GM23338 (cell line): ENCODE data around the gene CWC22. TPM values are rescaled to one million over a fixed set of nuclear protein-coding genes. Genes with fewer than 3 reads are reported as not detected.

ENCODE experiments used
- ATAC-seq: fragments of 200-7000 bp; cut with Tn5 transposase; 3 replicates; pipeline ENCODE4 v1.9.1; 2020
- DNase-seq: peaks from one replicate; pipeline ENCODE4 v3.0.0-alpha.2; 2015; ENCODE audit warnings: low spot score
- H2AFZ ChIP-seq: fragments of 200-600 bp; sonication (generic); 2 replicates; pipeline ENCODE4 v1.8.0; 2016; ENCODE audit warnings: antibody characterized with exemption, mild to moderate bottlenecking, moderate library complexity
- H3F3A ChIP-seq: fragments of 200-600 bp; sonication (generic); replicated peaks from 2 replicates; pipeline ENCODE4 v1.8.0; 2017; ENCODE audit warnings: antibody characterized with exemption, mixed run types, low read depth
- H3K27ac ChIP-seq: fragments of 200-600 bp; sonication (generic); 2 replicates; pipeline ENCODE4 v1.6.1; 2016; ENCODE audit warnings: low read depth
- H3K27me3 ChIP-seq: fragments of 200-600 bp; sonication (generic); 2 replicates; pipeline ENCODE4 v1.8.0; 2016; ENCODE audit warnings: mild to moderate bottlenecking, mixed run types, moderate library complexity; ENCODE audit not compliant: insufficient read depth
- H3K36me3 ChIP-seq: fragments of 200-600 bp; sonication (generic); 2 replicates; pipeline ENCODE4 v1.8.0; 2016; ENCODE audit warnings: mild to moderate bottlenecking; ENCODE audit not compliant: insufficient read depth
- H3K4me1 ChIP-seq: fragments of 200-600 bp; sonication (generic); 2 replicates; pipeline ENCODE4 v1.8.0; 2016; ENCODE audit warnings: mild to moderate bottlenecking, moderate library complexity; ENCODE audit not compliant: insufficient read depth
- H3K4me2 ChIP-seq: fragments of 200-600 bp; sonication (generic); 2 replicates; pipeline ENCODE4 v1.7.1; 2017; ENCODE audit warnings: mixed run types
- H3K4me3 ChIP-seq: fragments of 200-600 bp; sonication (generic); 2 replicates; pipeline ENCODE4 v1.6.1; 2016; ENCODE audit warnings: mixed run types
- H3K79me2 ChIP-seq: fragments of 200-600 bp; sonication (generic); replicated peaks from 2 replicates; pipeline ENCODE4 v1.8.0; 2017; ENCODE audit warnings: mild to moderate bottlenecking; ENCODE audit not compliant: insufficient read depth
- H3K9me2 ChIP-seq: fragments of 200-600 bp; sonication (generic); 2 replicates; pipeline ENCODE4 v1.8.0; 2017; ENCODE audit not compliant: insufficient read depth
- H4K20me1 ChIP-seq: fragments of 200-600 bp; sonication (generic); replicated peaks from 2 replicates; pipeline ENCODE4 v1.8.0; 2017; ENCODE audit warnings: mild to moderate bottlenecking; ENCODE audit not compliant: insufficient read depth
- H3K27ac Mint-ChIP-seq: 2 replicates; pipeline ENCODE4 v1.8.0; 2020; ENCODE audit warnings: inconsistent platforms, mild to moderate bottlenecking, moderate library complexity, mixed read lengths
- H3K27me3 Mint-ChIP-seq: 3 replicates; pipeline ENCODE4 v1.8.0; 2022; ENCODE audit warnings: low read depth, mild to moderate bottlenecking, moderate library complexity, mixed read lengths, inconsistent platforms; ENCODE audit not compliant: insufficient read depth, poor library complexity
- H3K36me3 Mint-ChIP-seq: 3 replicates; pipeline ENCODE4 v1.8.0; 2021; ENCODE audit warnings: low read depth, mild to moderate bottlenecking, inconsistent platforms, moderate library complexity, mixed read lengths
- H3K4me1 Mint-ChIP-seq: 3 replicates; pipeline ENCODE4 v1.8.0; 2020; ENCODE audit warnings: mild to moderate bottlenecking, inconsistent platforms, mixed read lengths
- H3K4me3 Mint-ChIP-seq: 3 replicates; pipeline ENCODE4 v1.8.0; 2021; ENCODE audit warnings: moderate library complexity, mild to moderate bottlenecking, inconsistent platforms, mixed read lengths
- H3K9me3 Mint-ChIP-seq: 3 replicates; pipeline ENCODE4 v1.8.0; 2020; ENCODE audit warnings: moderate library complexity, mild to moderate bottlenecking, inconsistent platforms, mixed read lengths
- CREB1 ChIP-seq: fragments of 250-450 bp; sonication (Bioruptor Pico); IDR thresholded peaks from 2 replicates; pipeline ENCODE4 v1.5.0; 2020; ENCODE audit warnings: low read depth, mild to moderate bottlenecking, moderate library complexity
- ETS1 ChIP-seq: IDR thresholded peaks from 2 replicates; pipeline ENCODE4 v1.6.1; 2016; ENCODE audit warnings: antibody characterized with exemption
- EZH2phosphoT487 ChIP-seq: fragments of 200-600 bp; sonication (generic); IDR thresholded peaks from one replicate; pipeline ENCODE4 v1.8.1; 2018; ENCODE audit warnings: antibody characterized with exemption; ENCODE audit not compliant: unreplicated experiment
- JUNB ChIP-seq: IDR thresholded peaks from one replicate; pipeline ENCODE4 v1.6.1; 2016; ENCODE audit warnings: antibody characterized with exemption; ENCODE audit not compliant: unreplicated experiment
- ZNF114 ChIP-seq: fragments of 250-450 bp; sonication (Bioruptor Pico); IDR thresholded peaks from 2 replicates; pipeline ENCODE4 v1.5.0; 2020; ENCODE audit warnings: mild to moderate bottlenecking, moderate library complexity
- ZNF331 ChIP-seq: fragments of 250-450 bp; sonication (Bioruptor Pico); IDR thresholded peaks from 2 replicates; pipeline ENCODE4 v1.5.0; 2020; ENCODE audit warnings: low read depth, mild to moderate bottlenecking, moderate library complexity
- ZNF462 ChIP-seq: fragments of 250-450 bp; sonication (Bioruptor Pico); IDR thresholded peaks from 2 replicates; pipeline ENCODE4 v1.5.0; 2020; ENCODE audit warnings: mild to moderate bottlenecking, moderate library complexity
- polyA plus RNA-seq: library from polyadenylated mRNA; unstranded; fragments of >200 nt; fragmentation: Nextera tagmentation; extraction: Ambion mirVana; gene quantifications from 2 replicates; pipeline ENCODE4 v1.2.1, GENCODE V29; 2016
- total RNA-seq: library from RNA; depleted of rRNA; stranded (reverse); fragments of >200 nt; shearing (Covaris generic); gene quantifications from 2 replicates; pipeline ENCODE4 v1.2.3, GENCODE V29; 2014
- TF ChIP-seq, protein P1 (sequence below): IDR thresholded peaks from one replicate; pipeline ENCODE4 v1.6.1; 2018; ENCODE audit warnings: antibody characterized with exemption; ENCODE audit not compliant: unreplicated experiment
- TF ChIP-seq, protein P2 (sequence below), 2 experiments: fragments of 200-600 bp in 1 of 2; sonication (generic) in 1 of 2; conservative IDR thresholded peaks; 2 replicates each; pipeline versions ENCODE4 v1.5.1 to v1.6.1; 2016 to 2017; ENCODE audit warnings: antibody characterized with exemption in 2 of 2, low read depth in 2 of 2, mild to moderate bottlenecking in 2 of 2, moderate library complexity in 1 of 2

The CWC22 gene
- total and polyA plus RNA-seq, 2 experiments from 2014 or later: 36.0 to 38.3 TPM

DNA sequence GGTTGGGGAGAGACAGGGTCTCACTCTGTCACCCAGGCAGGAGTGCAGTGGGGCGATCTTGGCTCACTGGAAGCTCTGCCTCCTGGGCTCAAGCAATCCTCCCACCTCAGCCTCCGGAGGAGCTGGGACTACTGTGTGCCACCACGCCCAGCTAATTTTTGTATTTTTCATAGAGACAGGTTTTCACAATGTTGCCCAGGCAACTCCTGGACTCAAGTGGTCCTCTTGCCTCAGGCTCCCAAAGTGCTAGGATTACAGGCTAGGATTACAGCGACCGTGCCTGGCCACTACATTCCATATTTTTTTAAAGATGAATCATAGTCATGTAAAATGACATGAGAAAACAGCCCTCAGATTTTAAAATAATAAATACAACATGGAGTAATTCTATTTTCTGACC, 32.3 kb downstream of the CWC22 start (continued):
- no peak for TF ChIP-seq ZNF462 (CRISPR knock-in tag)
- TF ChIP-seq ZNF114 (CRISPR knock-in tag): no peak
- no peak for TF ChIP-seq EZH2phosphoT487

GRCh38 chr2:179966778-179967394, 40.2 kb downstream of the CWC22 start:
- Mint-ChIP-seq H3K4me1 (peaks cover 17% of the 10 kb centered on the region; the same call in 2 of the 3 replicates), H3K27me3 (no peaks in the 10 kb centered on the region), H3K36me3 (peaks cover 41% of the 10 kb centered on the region), H3K4me3 (no peak overlapping the region), H3K9me3 (no peaks in the 10 kb centered on the region), H3K27ac (peak overlapping the region; percentile 60)
- H3K36me3 ChIP-seq: peaks cover 31% of the 10 kb centered on the region
- H3K9me2 ChIP-seq: no peaks in the 10 kb centered on the region
- ATAC-seq (no peak), DNase-seq (peak; percentile 22)
- no peaks in the 10 kb centered on the region for H3K27me3 ChIP-seq
- no peaks in the 10 kb centered on the region; the same call in 1 of the 2 replicates for H4K20me1 ChIP-seq
- H3K4me3 ChIP-seq: no peak overlapping the region
- peak overlapping the region; percentile 48 for H3K4me2 ChIP-seq
- no peaks in the 10 kb centered on the region for H3K79me2 ChIP-seq
- H3F3A ChIP-seq: no peaks in the 10 kb centered on the region
- no peak overlapping the region for H2AFZ ChIP-seq
- peak overlapping the region; percentile 53; the same call in 1 of the 2 replicates for H3K27ac ChIP-seq
- TF ChIP-seq ETS1 (no peak), ZNF331 (CRISPR knock-in tag) (no peak), JUNB (no peak), CREB1 (CRISPR knock-in tag) (no peak)
- TF ChIP-seq, protein P1, sequence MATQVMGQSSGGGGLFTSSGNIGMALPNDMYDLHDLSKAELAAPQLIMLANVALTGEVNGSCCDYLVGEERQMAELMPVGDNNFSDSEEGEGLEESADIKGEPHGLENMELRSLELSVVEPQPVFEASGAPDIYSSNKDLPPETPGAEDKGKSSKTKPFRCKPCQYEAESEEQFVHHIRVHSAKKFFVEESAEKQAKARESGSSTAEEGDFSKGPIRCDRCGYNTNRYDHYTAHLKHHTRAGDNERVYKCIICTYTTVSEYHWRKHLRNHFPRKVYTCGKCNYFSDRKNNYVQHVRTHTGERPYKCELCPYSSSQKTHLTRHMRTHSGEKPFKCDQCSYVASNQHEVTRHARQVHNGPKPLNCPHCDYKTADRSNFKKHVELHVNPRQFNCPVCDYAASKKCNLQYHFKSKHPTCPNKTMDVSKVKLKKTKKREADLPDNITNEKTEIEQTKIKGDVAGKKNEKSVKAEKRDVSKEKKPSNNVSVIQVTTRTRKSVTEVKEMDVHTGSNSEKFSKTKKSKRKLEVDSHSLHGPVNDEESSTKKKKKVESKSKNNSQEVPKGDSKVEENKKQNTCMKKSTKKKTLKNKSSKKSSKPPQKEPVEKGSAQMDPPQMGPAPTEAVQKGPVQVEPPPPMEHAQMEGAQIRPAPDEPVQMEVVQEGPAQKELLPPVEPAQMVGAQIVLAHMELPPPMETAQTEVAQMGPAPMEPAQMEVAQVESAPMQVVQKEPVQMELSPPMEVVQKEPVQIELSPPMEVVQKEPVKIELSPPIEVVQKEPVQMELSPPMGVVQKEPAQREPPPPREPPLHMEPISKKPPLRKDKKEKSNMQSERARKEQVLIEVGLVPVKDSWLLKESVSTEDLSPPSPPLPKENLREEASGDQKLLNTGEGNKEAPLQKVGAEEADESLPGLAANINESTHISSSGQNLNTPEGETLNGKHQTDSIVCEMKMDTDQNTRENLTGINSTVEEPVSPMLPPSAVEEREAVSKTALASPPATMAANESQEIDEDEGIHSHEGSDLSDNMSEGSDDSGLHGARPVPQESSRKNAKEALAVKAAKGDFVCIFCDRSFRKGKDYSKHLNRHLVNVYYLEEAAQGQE: no peak
- TF ChIP-seq, protein P2, sequence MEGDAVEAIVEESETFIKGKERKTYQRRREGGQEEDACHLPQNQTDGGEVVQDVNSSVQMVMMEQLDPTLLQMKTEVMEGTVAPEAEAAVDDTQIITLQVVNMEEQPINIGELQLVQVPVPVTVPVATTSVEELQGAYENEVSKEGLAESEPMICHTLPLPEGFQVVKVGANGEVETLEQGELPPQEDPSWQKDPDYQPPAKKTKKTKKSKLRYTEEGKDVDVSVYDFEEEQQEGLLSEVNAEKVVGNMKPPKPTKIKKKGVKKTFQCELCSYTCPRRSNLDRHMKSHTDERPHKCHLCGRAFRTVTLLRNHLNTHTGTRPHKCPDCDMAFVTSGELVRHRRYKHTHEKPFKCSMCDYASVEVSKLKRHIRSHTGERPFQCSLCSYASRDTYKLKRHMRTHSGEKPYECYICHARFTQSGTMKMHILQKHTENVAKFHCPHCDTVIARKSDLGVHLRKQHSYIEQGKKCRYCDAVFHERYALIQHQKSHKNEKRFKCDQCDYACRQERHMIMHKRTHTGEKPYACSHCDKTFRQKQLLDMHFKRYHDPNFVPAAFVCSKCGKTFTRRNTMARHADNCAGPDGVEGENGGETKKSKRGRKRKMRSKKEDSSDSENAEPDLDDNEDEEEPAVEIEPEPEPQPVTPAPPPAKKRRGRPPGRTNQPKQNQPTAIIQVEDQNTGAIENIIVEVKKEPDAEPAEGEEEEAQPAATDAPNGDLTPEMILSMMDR (conservative IDR thresholded peaks at IDR 0.05; ENCODE audit: low read depth in 2 of 2): no peak
- H3K4me1 ChIP-seq: peaks cover 9% of the 10 kb centered on the region; the same call in 1 of the 2 replicates
